ENCODE results near the gene SNX9. TPM values are rescaled to one million over a fixed set of nuclear protein-coding genes. Genes with fewer than 3 reads are reported as not detected.

The SNX9 gene
- total and polyA plus RNA-seq, 2 of the 4 experiments (the other 2 are of a cell fraction) = 35.3 to 41.2 TPM

GRCh38 chr6:157982102-157982562 is 159.1 kb downstream of the SNX9 start:
- Histone ChIP-seq H2AFZ (replicated peaks; ENCODE audit: low read length, poor library complexity) (peak overlapping the region; percentile 91), H2BK120ac (ENCODE audit: low read depth, low read length) (peak overlapping the region; percentile 72), H3K18ac (ENCODE audit: low read depth, low read length) (peak overlapping the region; percentile 19; the same call in 1 of the 2 replicates), H3K14ac (replicated peaks; ENCODE audit: low read depth, low read length) (peak overlapping the region; percentile 88), H3K9me1 (ENCODE audit: insufficient read depth, low read length) (peaks cover 13% of the 10 kb centered on the region), H2AK9ac (replicated peaks; ENCODE audit: low read depth, low read length, poor library complexity) (peak overlapping the region; percentile 95), H3K4me3 (ENCODE audit: insufficient read depth, low read depth, low read length) (peak overlapping the region; percentile 73), H4K20me1 (ENCODE audit: insufficient read depth, low read length) (peaks cover 28% of the 10 kb centered on the region), H2BK5ac (ENCODE audit: low read depth, low read length, poor library complexity, severe bottlenecking) (peak overlapping the region; percentile 30), H2AK5ac (ENCODE audit: low read depth, low read length) (peak overlapping the region; percentile 67), H3K36me3 (ENCODE audit: control insufficient read depth, insufficient read depth, low read length) (no peaks in the 10 kb centered on the region; the same call in 1 of the 2 replicates), H3K9ac (ENCODE audit: low read depth, low read length) (peak overlapping the region; percentile 83), H4K5ac (ENCODE audit: low read depth, low read length) (peak overlapping the region; percentile 38; the same call in 1 of the 2 replicates), H3K27me3 (ENCODE audit: control insufficient read depth, insufficient read depth, low read length) (no peaks in the 10 kb centered on the region), H3K9me3 (ENCODE audit: control insufficient read depth, insufficient read depth, low read length) (no peaks in the 10 kb centered on the region), H3K27ac (ENCODE audit: insufficient read depth, low read length) (peak overlapping the region; percentile 52; the same call in 1 of the 2 replicates), H3K23ac (ENCODE audit: low read depth, low read length) (peak overlapping the region; percentile 86), H4K8ac (ENCODE audit: low read depth in 2 of 2, low read length in 2 of 2) (peak overlapping the region in 1 of 2 experiments; percentile 41; a peak in 2 of 4 replicates), H2BK15ac (ENCODE audit: low read depth, low read length) (peak overlapping the region; percentile 55; the same call in 1 of the 3 replicates), H2BK20ac (ENCODE audit: low read depth, low read length) (no peak overlapping the region), H3K4me1 (ENCODE audit: control insufficient read depth, insufficient read depth, low read length) (peaks cover 31% of the 10 kb centered on the region), H3K4me2 (ENCODE audit: low read depth, low read length) (peak overlapping the region; percentile 84), H3K56ac (ENCODE audit: extremely low read depth, insufficient read depth, low read length) (peak overlapping the region; percentile 82; the same call in 1 of the 2 replicates), H3K4ac (ENCODE audit: low read depth, low read length) (peak overlapping the region; percentile 78), H4K91ac (ENCODE audit: insufficient read depth, low read depth, low read length) (peak overlapping the region; percentile 30), H3K79me1 (ENCODE audit: low read depth in 1 of 2, low read length in 2 of 2) (peaks cover 9 to 29% of the 10 kb centered on the region in 2 experiments)
- 2% methylated on average over 13 of the region's 36 CpGs; no CpG with 5 or more reads in 1 of the 2 experiments for WGBS, 2 experiments (ENCODE audit: extremely low coverage in 2 of 2, insufficient read length in 1 of 2)
- BruUV-seq (replicated peaks) = no TSS peak
- ChIA-PET CTCF (no interaction called here), POLR2A (ENCODE audit: unreplicated experiment) (no interaction called here)
- intact Hi-C loops (cut with micrococcal nuclease) = loop anchor here (2.0 to 5.0 kb wide), 3 partner anchors 43 to 75 kb away; no protein-coding TSS in a partner anchor
- ATAC-seq (ENCODE audit: low read depth) = peak; percentile 8
- in situ Hi-C loops (cut with MboI; ENCODE audit: low sequenced_read_pairs) = no loop called here
- TF ChIP-seq NFE2L2 (IDR thresholded peaks at IDR 0.05; ENCODE audit: low read depth, low read length) (no peak), USF2 (IDR thresholded peaks at IDR 0.05; ENCODE audit: low read depth, low read length) (no peak), FOS (IDR thresholded peaks at IDR 0.05; ENCODE audit: low read depth, low read length) (no peak), CEBPB (IDR thresholded peaks at IDR 0.05; ENCODE audit: low read depth, low read length) (no peak), MXI1 (IDR thresholded peaks at IDR 0.05; ENCODE audit: borderline replicate concordance, low read depth, low read length) (0 out of 2 replicates have a peak, but pooled peaks have one; percentile 12), BHLHE40 (IDR thresholded peaks at IDR 0.05; ENCODE audit: low read depth, low read length) (no peak)
- dilution Hi-C loops (cut with HindIII; ENCODE audit: low sequenced_read_pairs, unreplicated experiment) = no loop called here
- no peak for DNase-seq

Data from IMR-90 (cell line).